HG02938 (cell line): ENCODE data around the gene MUC6.

ENCODE experiments used
- ATAC-seq: cut with Tn5 transposase; IDR thresholded peaks from one replicate; pipeline ENCODE4 v1.9.1; 2021; ENCODE audit warnings: mild to moderate bottlenecking, moderate library complexity; ENCODE audit not compliant: unreplicated experiment

Gene MUC6

DNA sequence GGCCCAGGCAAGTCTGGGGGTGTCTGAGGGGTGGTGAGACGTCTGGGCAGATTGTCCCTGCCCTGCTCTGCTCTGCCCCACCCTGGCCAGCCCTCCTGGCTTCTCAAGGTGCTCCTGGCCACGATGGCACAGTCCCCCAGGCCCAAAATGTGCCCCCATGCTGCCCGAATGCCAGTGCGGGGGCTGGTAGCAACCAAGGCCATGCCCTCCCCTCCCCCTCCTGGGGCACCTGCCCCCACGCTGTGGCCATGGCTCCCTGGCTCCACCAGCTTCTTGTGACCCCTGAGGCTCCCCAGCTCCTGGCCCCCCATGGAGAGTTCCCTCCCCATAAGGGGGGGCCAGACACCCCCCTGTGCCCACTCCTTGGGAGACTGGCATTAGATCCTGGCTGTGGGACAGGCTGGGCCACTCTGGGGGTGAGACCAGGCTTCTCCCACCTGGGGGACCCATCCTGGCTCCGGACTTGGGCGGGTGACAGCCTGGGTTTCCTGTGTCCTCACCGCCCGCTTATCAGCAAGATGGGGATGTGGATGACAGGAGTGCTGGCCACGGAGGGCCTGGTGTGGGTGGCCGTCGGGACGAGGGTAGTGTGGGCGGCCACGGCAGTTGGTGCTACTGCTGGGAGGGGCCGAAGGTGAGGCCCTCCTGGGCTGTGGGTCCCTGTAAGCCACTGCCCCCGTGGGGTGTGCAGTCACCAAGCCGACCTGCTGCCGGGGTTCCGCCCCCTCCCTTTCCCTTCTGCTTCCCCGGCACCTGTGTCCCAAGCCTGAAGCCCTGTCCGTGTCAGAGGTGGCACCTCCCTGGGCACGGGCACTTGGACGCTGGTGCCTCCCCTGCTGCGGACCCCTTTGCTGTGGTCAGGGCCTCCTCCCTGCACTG, 15.9 kb upstream of the MUC6 start:
- no peak for ATAC-seq

GRCh38 chr11:1051356-1052132, 15.0 kb upstream of the MUC6 start:
- no peak for ATAC-seq

GRCh38 chr11:1050581-1051355, 14.2 kb upstream of the MUC6 start:
- no peak for ATAC-seq

DNA sequence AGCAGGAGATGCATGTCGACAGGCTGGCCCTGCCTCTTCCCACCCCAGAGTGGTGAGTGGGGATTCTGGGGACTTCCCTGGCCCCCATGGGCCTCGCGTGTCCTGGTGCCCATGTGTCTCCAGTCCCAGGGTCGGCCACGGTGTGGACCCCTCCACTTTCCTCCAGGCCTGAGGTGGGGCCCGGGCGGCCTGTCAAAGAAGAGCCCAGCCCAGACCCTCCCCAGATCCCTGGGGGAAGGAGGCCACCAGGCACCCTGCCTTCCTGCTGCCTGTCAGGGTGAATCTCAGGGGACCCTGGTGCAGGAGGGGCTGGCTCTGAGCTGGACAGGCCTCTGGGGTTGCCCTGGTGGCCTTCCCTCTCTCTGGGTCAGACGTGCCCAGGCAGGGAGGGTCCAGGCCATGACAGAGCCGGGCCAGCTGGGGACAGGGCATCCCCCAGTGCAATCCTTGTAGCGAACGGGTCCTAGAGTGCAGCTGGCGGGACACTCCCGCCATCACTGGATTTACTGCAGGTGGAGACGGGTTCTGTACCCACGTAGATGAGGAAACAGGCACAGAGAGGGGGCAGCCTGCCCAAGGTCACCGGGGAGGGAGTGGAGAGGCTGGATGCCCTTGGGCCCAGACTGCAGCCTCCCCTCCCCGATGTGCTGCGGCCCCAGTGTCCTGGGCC, 13.5 kb upstream of the MUC6 start:
- no peak for ATAC-seq

DNA sequence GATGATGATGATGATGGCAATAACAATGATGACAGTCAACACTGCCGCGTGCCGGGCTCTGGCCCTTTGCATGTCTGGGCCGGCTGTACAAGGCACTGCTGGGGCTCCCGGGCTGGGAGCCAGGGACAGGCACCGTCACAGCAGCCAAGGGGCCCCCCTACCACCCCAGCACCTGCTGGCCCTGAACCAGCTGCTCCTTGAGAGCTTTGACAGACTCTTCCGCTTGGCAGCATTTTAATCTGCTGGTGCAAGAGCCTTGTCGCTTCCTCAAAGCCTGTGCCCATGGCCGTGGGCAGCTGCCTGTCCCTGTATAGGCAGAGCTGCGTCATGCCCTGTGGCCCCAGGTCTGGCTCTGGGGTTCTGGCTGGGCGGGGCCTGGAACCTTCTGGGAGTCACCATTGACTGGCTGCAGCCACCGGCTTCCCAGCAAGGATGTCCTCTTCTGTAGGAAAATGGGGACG, 12.9 kb upstream of the MUC6 start:
- ATAC-seq = no peak

DNA sequence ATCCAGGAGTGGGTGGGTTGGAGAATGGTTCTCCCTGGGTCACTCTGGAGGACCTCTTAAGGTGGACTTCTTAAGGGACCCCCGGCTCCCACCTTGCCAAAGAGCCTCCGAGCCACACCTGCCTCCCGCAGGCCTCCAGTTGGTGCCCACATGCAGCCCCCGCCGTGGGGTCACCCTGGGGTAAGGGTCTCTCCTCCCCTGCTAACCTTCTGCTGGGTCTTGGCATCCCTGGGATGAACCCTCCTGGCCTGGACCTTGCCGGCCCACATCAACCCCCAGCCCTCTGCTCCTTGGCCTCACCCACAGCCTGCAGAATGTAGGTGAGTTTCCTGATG, 12.5 kb upstream of the MUC6 start:
- no peak for ATAC-seq

DNA sequence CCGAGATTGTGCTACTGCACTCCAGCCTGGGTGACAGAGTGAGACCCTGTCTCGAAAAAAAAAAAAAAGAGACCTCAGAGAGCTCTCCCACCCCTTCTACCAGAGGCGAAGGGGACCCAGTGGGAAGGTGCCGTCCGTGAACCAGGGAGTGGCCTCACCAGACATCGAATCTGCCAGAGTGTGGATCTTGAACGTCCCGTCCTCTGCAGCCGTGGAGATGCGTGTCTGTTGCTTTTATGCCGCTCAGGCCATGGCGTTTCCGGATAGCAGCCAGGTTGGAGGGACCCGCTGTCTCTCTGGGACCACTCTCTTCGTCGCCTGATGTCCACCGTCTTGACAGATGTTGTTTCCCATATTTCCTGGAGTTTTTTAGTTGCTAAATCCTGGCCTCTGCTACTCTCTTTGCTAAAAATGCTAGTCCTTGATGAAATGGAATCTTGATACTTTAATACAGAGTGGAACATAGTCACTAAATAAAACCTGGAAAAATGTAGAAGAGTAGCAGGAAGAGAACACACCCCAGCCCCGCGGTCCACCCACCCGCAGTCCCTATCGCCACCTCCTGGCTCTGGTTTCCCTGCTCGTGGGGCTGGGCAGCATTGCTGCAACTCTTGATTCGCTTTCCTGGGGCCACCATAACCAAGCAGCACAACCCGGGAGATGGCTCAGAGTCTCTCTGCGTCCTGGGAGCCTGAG, 12.0 kb upstream of the MUC6 start:
- ATAC-seq = no peak

- ATAC-seq = no peak
Measured at GRCh38 chr11:1047595-1048156, 11.2 kb upstream of the MUC6 start.

DNA sequence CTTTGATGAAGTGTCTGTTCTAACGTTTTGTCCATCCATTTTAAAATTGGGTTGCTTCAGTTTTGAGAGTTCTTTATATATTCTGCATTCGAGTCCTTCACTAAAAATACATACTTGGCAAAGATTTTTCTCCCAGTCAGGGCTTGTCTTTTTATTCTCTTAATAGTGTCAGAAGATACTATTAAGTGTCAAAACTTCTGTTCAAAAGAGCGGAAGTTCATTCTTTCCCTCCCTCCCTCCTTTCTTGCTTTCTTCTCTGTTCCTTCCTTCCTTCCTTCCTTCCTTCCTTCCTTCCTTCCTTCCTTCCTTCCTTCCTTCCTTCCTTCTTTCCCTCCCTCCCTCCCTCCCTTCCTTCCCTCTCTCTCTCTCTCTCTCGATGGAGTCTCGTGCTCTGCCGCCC, 7.6 kb upstream of the MUC6 start:
- no peak for ATAC-seq

GRCh38 chr11:1043563-1044096, 7.1 kb upstream of the MUC6 start:
- ATAC-seq = no peak

GRCh38 chr11:1042626-1043562, 6.4 kb upstream of the MUC6 start:
- ATAC-seq = no peak

GRCh38 chr11:1041936-1042608, 5.6 kb upstream of the MUC6 start:
- ATAC-seq = no peak

- ATAC-seq = no peak
Measured at GRCh38 chr11:1041471-1041870, 5.0 kb upstream of the MUC6 start.

DNA sequence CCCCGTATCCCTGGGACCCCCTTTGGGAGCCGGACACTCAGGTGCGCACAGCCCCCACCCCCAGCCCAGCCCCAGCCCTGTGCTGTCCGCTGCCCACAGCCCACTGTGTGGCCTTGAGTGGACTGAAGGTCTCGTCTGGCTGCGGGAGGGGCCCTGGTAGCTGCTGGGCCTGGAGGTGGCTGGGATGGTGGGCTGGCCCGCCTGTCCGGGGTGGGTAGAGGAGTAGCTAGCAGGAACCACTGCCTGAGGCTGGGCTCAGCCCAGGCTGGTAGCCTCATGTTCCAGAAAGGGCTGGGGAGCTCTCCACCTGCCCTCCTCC, 4.6 kb upstream of the MUC6 start:
- no peak for ATAC-seq

GRCh38 chr11:1040428-1041148, 4.1 kb upstream of the MUC6 start:
- no peak for ATAC-seq

GRCh38 chr11:1039481-1040427, 3.2 kb upstream of the MUC6 start:
- ATAC-seq = no peak
